ENCODE data around the gene EP300.
"Not testable (repeated sequence)": the region's sequence is repeated elsewhere in the genome, so short reads cannot be mapped to it uniquely, and the experiment has no call there.

Gene EP300

DNA sequence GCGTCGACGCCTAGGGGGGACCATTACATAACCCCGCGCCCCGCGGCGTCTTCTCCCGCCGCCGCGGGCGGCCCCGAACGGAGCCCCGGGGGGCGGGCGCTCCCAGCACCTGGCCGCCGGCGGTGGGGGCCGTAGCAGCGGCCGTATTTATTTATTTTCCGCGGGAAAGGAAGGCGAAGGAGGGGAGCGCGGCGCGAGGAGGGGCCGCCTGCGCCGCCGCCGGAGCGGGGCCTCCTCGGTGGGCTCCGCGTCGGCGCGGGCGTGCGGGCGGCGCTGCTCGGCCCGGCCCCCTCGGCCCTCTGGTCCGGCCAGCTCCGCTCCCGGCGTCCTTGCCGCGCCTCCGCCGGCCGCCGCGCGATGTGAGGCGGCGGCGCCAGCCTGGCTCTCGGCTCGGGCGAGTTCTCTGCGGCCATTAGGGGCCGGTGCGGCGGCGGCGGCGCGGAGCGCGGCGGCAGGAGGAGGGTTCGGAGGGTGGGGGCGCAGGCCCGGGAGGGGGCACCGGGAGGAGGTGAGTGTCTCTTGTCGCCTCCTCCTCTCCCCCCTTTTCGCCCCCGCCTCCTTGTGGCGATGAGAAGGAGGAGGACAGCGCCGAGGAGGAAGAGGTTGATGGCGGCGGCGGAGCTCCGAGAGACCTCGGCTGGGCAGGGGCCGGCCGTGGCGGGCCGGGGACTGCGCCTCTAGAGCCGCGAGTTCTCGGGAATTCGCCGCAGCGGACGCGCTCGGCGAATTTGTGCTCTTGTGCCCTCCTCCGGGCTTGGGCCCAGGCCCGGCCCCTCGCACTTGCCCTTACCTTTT lies at the start of gene EP300:
EP300 (plus strand) TSS at position 570 of the 795 bp plus-strand sequence. CDS start 413 bp downstream, outside the sequence.
- peak; percentile 34 for DNase-seq

DNA sequence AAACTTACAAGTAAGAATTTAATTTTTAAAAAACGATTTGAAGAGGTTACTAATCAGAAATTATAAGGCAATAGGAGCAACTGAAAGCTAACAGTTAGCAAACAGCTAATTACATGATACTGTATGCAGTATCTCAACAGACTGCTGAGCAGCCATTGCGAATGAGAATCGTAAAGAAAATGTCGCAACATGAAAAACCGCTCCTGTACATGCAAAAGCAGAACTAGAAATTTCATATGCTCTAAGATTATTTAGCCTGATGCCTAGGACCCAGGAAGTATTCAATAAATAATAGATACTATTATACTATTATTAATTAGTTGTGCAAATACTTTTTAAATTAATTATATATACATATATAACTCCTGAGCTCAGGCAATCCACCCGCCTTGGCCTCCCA lies 48.7 kb upstream of the EP300 start:
- DNase-seq = no peak

DNA sequence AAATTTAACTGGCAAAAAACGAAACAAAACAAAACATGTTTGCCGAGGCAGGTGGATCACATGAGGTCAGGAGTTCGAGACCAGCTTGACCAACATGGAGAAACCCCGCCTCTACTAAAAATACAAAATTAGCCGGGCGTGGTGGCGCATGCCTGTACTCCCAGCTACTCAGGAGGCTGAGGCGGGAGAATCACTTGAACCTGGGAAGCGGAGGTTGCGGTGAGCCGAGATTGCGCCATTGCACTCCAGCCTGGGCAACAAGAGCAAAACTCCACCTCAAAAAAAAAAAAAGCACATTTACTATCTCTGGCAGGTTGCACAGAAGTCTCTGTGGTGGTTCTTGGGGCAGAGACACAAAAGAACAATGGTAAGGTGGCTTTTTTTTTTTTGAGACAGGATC lies 46.8 kb upstream of the EP300 start:
- DNase-seq = not testable (repeated sequence)

DNA sequence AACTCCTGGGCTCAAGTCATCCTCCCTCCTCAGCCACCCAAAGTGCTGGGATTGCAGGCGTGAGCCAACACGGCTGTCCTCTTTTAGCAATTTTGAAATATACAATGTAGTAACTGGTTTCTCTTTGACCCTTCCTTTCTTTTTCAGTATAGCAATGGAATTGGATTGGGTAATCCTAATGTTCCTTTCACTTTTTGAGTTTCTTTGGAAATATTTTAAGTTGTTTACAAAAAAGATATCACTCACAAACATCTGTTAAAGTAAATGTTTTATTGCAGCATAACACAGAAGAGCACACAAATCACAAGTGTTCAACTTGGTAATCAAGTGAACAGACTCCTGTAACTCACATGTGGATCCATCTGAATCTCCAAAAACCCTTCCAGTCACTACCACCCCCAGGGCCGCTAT lies 44.6 kb upstream of the EP300 start:
- no peak for DNase-seq

DNA sequence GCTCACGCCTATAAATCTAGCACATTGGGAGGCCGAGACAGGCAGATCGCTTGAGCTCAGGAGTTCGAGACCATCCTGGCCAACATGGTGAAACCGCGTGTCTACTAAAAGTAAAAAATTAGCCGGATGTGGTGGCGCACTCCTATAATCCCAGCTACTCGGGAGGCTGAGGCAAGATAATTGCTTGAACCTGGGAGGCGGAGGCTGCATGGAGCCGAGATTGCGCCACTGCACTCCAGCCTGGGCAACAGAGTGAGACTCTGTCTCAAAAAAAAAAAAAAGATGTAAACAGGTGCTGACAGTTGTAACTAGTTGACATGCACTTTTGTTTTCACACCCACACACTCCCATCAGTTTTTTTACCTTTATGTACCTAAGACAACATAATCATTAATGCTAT lies 44.0 kb upstream of the EP300 start:
- DNase-seq = not testable (repeated sequence)

DNA sequence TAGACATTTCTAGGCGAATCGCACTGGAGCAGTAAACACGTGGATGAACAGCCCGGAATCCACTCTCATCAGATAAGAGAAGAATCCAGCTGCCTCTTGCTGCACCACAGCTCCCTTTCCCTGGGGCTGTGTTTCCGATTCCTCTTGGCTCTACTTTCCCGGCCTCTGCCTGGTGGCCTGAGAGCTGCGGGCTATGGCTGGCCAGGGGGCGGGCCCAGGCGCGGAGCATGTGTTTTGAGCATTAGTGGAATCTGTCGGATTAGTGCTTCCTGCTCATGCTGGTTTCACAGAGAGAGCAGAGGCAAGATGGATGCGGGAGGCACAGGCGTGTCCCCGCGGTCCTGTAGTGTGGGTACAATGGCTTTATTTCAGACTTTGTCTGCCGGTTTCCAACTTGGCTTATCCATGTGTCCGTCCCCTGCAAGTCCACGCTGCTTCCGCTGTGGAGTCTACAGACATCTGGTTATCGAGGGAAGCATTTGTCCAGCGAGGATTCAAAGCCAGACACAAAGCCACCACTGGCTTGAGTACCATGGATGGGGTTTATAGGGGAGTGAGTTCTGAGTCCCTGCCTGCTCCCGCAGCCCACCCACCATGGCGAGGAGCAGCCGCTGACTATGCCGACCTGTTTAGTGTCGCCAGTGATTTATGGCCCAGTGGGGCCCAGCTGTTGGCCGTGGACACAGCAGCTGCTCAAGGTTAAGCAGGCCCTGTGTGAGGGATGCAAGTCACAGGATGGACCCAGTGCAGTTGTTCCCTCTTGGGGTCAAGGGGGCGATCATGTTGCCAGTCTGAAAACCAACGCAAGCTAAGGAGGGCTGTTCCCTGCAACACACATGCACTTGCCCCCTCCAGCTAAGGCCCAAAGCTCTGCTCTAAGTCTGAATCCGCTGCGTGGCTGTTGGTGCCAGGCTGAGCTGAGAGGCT lies 43.3 kb upstream of the EP300 start:
- DNase-seq = peak; percentile 61

GRCh38 chr22:41049795-41050194 lies 42.6 kb upstream of the EP300 start:
- not testable (repeated sequence) for DNase-seq

GRCh38 chr22:41050883-41051282 lies 41.5 kb upstream of the EP300 start:
- no peak for DNase-seq

- no peak for DNase-seq
Measured at GRCh38 chr22:41052661-41053490, 39.5 kb upstream of the EP300 start.

DNA sequence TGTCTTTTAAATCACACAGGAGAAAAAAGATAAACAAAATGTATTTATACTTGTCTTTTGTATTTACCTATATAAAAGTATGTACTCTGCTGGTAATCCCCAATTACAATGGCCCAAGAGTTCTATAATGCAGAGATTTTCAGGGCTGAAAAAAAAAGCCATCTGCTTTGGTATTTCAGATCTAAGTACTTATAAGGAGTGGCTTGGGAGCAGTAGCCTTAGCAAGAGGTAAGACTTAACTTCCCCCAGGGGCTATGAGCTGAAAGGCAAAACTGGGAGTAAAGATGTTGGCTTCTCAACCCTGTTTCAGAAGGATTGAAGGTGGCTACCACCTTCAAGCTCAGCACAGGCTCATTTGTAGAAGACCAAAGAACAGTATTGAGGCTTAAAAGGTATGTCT lies 35.3 kb upstream of the EP300 start:
- DNase-seq = no peak

- DNase-seq = no peak
Measured at GRCh38 chr22:41062146-41062545, 30.2 kb upstream of the EP300 start.

DNA sequence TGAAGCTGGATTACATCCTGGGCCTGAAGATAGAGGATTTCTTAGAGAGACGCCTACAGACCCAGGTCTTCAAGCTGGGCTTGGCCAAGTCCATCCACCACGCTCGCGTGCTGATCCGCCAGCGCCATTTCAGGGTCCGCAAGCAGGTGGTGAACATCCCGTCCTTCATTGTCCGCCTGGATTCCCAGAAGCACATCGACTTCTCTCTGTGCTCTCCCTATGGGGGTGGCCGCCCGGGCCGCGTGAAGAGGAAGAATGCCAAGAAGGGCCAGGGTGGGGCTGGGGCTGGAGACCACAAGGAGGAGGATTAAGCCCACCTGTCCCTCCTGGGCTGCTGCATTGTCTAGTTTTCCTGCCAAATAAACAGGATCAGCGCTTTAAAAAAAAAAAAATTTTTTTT lies 28.1 kb upstream of the EP300 start:
- DNase-seq = not testable (repeated sequence)

DNA sequence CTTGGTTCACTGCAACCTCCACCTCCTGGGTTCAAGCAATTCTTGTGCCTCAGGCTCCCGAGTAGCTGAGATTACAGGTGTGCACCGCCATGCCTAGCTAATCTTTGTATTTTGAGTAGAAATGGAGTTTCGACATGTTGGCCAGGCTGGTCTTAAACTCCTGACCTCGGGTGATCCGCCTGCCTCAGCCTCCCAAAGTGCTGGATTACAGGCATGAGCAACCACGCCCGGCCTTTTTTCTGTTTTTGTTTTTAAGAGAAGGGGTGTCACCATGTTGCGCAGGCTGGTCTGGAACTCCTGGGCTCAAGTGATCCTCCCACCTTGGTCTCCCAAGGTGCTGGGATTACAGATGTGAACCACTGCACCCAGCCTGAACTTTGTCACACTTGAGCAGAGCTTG lies 26.1 kb upstream of the EP300 start:
- DNase-seq = not testable (repeated sequence)

- DNase-seq = not testable (repeated sequence)
Measured at GRCh38 chr22:41067968-41068367, 24.4 kb upstream of the EP300 start.

- no peak for DNase-seq
Measured at GRCh38 chr22:41070665-41071331, 21.6 kb upstream of the EP300 start.

- no peak for DNase-seq
Measured at GRCh38 chr22:41074061-41074460, 18.3 kb upstream of the EP300 start.

GRCh38 chr22:41074466-41074865 lies 17.9 kb upstream of the EP300 start:
- no peak for DNase-seq

- DNase-seq = no peak
Measured at GRCh38 chr22:41074941-41075710, 17.3 kb upstream of the EP300 start.

DNA sequence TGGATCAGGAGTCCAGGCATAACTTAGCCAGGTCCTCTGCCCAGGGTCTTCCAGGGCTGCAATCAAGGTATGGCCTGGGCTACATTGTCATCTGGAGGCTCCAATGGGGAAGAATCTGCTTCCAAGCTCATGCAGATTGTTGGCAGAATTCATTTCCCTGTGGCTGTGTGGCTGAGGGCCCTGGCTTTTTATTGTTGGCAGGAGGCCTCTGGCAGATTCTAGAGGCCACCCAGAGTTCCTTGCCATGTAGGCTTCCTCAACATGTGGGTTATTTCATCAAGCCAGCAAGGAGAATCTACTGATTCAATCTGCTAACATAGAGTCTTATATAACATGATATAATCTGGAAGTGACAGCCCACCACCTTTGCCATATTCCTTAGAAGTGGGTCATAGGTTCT lies 16.4 kb upstream of the EP300 start:
- no peak for DNase-seq

DNA sequence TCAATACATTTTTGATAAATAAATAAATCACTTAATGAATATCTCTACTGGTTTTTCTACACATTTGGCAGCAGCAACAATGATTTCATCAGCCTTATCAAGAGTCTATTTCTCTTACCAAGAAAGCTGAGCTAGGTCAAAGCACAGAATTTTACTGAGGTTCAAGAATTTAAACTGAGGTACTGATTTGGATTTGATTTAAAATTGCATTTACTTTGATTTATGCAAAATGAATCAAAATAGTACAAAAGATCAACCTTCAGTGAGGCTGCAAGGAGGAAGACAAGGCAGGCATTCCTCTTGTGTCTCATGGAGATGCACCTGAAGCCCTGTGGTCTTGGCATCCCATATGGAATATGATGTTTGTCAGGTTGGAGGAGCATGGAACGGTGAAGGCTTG lies 15.5 kb upstream of the EP300 start:
- DNase-seq = no peak

DNA sequence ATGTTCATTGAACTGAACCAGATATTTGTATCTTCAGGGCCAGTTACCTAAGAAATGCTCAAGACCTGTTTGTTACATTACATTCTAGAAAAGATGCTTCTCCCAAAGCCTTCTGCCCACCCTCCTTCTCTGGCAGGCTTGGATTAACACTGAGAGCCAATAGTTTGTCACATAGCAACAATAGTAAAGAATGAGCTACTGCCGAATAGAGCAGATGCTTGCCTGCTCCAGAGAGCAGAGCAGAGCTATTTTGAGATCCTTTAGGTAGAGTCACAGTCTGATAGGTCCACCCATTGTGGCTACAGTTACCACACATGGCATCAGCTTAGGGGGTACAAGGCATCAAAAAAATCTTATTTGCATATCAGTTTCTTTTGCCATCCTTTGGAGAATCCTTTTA lies 13.5 kb upstream of the EP300 start:
- DNase-seq = no peak

GRCh38 chr22:41085842-41086241 lies 6.5 kb upstream of the EP300 start:
- no peak for DNase-seq

All from NCI-H2227 treated with DMSO at 0.1 percent for 48 hours (cell line).